ENCODE results near the gene VWA3B.

GRCh38 chr2:98093146-98093545, 6.2 kb downstream of the VWA3B start:
- TF ChIP-seq CTCF (IDR thresholded peaks at IDR 0.05) (no peak), POLR2A (IDR thresholded peaks at IDR 0.05) (no peak)
